NCI-H1930 (cell line): ENCODE results near the gene SHANK1.

Experiments
- DNase-seq, 2 experiments: peaks; one replicate each; lab custom pipeline; 2025; lab: John Stamatoyannopoulos, UW

The SHANK1 gene

DNA sequence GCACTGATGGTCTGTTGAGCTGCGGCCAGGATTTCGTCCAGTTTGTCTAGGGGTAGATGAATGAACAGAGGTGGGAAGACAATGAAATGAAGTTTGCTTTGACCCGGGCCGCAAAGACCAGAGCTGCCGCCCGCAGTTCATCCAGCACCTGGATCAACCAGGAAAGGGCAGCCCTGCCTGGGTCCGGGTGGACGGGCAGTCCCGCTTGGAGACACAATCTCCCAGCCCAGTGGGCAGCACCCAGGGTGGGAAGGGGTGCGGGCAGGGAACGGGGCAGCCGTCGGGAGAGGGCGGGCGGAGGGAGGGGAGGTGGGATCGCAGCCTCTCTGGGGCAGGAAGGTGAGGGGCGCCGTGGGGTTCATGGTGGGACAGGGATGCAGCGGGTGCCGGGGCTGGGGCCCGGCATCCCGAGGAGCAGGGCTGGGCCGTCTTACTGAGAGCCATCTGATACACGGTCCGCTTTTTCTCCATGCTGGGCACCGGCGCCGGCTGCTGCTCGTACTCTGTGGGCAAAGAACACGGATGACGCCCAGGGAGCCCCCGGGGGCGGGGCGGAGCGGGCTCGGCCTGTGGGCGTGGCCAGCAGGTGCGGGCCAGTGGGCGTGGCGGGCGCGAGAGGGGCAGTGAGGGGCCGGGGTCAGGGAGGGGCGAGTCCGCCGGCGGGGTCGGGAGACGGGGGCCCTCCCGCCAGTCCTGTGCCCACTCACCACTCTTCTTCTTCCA is 33.1 kb downstream of the SHANK1 start:
- no peak for DNase-seq

DNA sequence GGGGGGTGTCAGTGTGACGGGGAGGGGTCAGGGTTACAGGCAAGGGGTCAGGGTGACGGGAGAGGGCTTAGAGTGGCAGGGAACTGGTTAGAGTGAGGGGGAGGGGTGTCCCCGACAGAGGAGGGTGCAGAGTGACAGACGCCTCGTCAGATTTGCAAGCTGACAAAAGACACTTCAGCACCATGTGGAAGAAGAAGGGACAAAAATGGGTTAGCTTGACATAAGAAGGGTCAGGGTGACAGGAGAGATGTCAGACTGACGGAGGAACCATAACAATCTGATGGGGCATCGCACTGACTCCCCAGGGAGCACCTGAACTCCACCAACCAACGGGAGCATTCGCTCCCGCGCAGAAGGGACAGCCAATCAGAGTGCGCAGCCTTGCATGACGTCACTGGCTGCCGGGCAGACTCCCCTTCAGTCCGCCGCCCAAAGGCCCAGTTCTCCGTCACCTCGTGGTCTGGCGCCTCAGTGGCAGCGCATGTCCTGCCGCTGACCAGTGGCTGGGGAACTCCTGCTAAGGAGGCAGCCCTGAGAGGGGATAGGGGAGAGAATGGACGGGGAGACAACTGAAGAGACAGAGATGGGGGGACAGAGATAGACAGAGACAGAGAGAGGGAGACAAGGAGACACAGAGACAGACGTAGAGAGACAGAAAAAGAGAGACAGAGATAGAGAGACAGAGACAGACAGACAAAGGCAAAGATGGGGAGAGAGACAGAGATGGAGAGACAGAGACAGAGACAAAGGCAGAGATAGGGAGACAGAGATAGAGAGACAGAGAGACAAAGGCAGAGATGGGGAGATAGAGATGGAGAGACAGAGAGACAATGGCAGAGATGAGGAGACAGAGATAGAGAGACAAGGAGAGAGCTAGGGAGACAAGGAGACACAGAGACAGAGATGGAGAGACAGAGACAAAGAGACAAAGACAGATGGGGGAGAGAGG is 40.2 kb downstream of the SHANK1 start:
- DNase-seq, result peak; percentile 86 to 90

DNA sequence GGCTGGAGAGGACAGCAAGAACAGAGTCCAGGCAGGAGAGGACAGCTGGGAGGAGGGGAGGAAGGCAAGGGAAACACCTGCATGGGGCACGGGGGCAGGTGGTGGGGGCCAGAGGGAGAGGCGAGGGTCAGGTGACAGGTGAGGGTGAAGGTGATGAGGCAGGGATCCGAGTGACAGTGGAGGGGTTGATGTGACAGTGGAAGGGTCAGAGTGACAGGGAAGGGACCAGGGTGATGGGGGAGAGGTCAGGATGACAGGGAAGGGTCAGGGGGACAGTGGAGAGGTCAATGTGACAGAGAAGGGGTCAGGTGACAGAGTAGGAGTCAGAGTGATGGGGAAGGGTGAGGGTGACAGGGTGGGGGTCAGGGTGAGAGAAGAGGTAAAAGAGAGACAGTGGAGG is 41.3 kb downstream of the SHANK1 start:
- DNase-seq, result no peak

- DNase-seq, result no peak
Measured at GRCh38 chr19:50677636-50678035, 42.0 kb downstream of the SHANK1 start.

GRCh38 chr19:50676625-50677197 is 42.9 kb downstream of the SHANK1 start:
- DNase-seq, result no peak

DNA sequence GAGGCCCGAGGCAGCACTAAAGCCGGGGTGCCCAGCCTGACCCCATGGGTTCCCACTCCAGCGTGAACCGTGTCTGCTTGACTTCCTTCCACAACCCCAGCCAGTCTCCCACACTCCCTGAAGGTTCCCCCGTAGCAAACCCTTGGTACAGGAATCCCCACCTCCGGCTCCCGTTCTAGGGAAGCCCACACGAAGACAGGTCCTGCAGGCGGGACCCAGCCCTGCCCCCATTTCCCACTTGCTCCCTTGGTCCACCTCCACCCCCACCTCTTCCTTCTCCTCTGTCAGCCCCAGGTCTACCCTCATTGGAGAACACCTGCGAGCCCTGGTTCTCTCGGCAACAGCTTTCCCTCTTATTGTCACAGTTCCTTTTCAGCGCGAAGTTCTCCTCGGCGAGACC is 46.5 kb downstream of the SHANK1 start:
- DNase-seq, result no peak

DNA sequence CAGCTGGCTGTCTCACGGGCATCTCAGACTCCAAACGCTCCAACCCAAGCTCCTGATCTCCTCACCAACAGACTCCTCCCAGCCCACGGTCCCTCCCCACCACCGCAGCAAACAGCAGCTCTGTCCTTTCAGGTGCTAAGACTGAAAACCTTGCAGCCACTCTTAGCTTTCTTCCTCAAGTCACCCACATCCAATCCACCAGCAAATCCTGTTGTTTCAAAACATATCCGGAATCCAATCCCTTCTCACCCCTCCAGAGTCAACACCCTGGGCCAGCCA is 49.6 kb downstream of the SHANK1 start:
- no peak for DNase-seq

DNA sequence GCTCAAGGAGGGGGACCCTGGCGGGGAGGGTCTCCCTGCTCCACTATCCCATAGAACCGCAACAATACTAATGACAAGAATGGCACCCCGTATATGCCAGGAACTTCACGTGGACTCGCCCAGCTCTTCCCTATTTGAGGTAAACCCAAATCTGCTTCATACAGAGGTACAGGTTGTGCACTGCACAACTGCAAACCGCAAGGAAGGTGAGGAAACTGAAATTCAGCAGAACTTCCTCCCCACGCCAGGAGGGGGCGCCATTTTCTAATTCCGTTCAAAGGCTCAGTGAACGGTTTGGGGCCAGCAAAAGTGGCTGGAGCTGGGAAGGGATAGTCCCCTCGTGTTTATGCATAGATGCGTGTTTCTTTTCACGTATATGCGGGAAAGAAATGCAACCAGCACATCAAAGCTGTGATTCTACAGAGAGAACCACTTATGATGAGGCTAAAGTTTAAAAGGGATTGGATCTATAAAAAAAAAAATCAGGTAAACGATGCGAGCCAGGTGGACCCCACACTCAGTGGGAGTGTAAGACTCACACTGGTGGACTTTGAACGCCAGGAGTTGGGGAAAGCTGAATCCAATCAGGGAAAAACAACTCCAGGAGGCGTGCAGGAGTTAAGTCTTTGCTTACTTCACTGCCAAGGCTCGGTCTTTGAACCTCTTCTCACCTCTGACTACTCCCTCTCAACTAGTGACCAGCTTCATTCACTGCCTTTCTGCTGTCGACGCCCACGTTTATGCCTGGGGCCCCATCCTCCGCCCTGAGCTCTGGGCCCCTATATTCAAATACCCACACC is 50.1 kb downstream of the SHANK1 start:
- peak; percentile 22 to 41 for DNase-seq

GRCh38 chr19:50668879-50669278 is 50.7 kb downstream of the SHANK1 start:
- no peak for DNase-seq

GRCh38 chr19:50668416-50668815 is 51.2 kb downstream of the SHANK1 start:
- DNase-seq, result no peak

- DNase-seq, result no peak
Measured at GRCh38 chr19:50667759-50668231, 51.8 kb downstream of the SHANK1 start.

- no peak for DNase-seq
Measured at GRCh38 chr19:50667177-50667758, 52.3 kb downstream of the SHANK1 start.

GRCh38 chr19:50666346-50667176 is 53.0 kb downstream of the SHANK1 start:
- no peak for DNase-seq

- no peak for DNase-seq
Measured at GRCh38 chr19:50664204-50664603, 55.4 kb downstream of the SHANK1 start.

- DNase-seq, result peak; percentile 23 to 29
Measured at GRCh38 chr19:50663482-50663790, 56.2 kb downstream of the SHANK1 start.

- no peak for DNase-seq
Measured at GRCh38 chr19:50662651-50663481, 56.7 kb downstream of the SHANK1 start.

- DNase-seq, result no peak
Measured at GRCh38 chr19:50661766-50662650, 57.6 kb downstream of the SHANK1 start.

DNA sequence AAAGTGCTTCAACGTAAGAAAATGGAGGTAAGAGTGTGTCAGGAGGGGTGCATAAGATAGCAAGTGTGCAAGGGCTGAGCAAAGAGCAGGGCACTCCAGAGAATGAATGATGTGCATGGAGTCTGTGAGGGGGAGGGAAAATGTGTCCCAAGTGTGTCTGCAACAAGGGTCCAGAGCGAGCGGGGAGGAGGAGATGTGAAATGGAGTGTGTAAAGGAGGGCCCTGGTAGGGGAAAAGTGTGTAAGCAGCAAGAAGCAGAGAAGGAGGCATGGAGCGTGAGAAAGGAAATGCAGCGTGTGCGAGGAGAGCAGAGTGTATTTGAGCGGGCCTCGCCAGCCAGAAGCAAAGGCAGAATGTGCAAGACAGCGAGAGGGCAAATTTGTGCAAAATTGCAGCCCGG is 58.6 kb downstream of the SHANK1 start:
- no peak for DNase-seq

DNA sequence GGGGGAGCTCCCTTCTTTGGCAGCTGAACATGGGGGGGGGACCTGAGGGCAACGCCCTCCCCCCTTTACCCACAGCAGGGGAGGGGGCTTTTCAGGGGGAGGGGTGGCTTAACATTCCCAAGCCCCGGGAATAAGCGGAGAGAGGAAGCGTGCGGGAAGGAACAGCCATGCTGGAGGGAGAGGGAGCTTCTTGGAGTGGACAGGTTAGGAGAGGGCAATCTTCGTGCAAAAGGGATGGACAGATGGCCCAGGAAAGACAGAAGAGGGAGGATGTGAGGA is 59.6 kb downstream of the SHANK1 start:
- no peak for DNase-seq
